ENCODE data around the gene TBC1D9B.

DNA sequence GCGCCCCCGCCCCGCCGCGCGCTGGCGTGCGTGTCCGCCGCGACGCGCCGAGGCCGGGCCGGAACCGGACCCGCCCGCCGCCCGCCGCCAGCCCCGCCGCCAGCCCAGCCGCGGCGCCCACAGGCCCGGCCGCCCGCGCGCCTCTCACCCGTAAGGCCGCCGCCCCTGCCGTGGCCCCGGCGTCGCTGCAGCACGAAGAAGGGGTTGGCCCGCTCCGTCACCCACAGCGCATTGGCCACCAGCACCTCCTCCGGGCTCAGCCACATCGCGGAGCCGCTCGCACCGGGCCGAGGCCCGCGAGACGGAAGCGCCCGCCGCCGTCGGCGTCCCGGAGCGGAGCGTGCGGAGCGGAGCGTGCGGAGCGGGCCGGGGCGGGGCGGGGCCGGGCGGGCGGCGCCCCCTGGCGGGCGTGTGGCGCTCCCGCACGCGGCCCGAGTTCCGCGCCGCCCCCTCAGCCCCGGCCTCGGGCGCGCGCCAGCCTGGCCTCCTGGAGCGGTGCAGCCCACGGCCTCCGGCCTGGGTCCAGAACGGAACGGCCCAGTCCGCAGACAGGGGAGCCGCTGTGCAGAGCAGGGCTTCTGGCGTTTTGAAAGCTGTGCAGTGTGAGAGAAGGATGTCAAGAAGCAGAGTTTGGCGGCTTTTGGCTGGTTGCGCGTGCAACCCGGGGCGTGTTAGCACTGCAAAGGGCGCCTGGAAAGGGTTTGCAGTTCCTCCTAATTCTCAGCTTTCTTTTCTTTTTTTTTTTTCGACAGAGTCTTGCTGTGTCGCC is at the start of gene TBC1D9B:
- TF ChIP-seq, protein P1, sequence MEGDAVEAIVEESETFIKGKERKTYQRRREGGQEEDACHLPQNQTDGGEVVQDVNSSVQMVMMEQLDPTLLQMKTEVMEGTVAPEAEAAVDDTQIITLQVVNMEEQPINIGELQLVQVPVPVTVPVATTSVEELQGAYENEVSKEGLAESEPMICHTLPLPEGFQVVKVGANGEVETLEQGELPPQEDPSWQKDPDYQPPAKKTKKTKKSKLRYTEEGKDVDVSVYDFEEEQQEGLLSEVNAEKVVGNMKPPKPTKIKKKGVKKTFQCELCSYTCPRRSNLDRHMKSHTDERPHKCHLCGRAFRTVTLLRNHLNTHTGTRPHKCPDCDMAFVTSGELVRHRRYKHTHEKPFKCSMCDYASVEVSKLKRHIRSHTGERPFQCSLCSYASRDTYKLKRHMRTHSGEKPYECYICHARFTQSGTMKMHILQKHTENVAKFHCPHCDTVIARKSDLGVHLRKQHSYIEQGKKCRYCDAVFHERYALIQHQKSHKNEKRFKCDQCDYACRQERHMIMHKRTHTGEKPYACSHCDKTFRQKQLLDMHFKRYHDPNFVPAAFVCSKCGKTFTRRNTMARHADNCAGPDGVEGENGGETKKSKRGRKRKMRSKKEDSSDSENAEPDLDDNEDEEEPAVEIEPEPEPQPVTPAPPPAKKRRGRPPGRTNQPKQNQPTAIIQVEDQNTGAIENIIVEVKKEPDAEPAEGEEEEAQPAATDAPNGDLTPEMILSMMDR (IDR thresholded peaks at IDR 0.05; ENCODE audit: poor library complexity) = peak; percentile 33
- no peak for TF ChIP-seq EZH2phosphoT487 (IDR thresholded peaks at IDR 0.05; ENCODE audit: low read depth, severe bottlenecking, unreplicated experiment)

Data from hepatocyte (in vitro differentiated cells).